Stimulated activated CD4-positive, alpha-beta T cell treated with anti-CD3 and anti-CD28 coated beads, TNF-alpha, amount 100 ng/mL, for 4 hours (primary cell): ENCODE measurements around the gene GATM.
"Not testable (repeated sequence)": the region's sequence is repeated elsewhere in the genome, so short reads cannot be mapped to it uniquely, and the experiment has no call there.

Experiments used
- DNase-seq, 3 experiments: peaks; one replicate each; pipeline ENCODE4 v3.0.0-alpha.2; 2020; ENCODE audit warnings: low read depth in 3 of 3

The GATM gene

DNA sequence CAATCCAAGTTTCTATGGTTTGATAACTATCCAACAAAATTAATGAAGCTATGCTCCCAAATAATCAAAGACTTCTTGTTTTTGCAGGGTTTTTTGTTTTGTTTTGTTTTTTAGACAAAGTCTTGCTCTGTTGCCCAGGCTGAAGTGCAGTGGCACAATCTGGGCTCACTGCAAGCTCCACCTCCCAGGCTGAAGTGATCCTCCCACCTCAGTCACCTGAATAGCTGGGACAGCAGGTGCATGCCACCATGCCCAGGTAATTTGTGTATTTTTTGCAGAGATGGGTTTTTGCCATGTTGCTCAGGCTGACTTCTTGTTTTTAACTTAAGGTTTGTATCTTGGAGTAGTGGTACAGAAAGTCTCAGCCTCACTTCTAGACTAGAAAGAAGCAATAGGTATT, 11.0 kb upstream of the GATM start:
- no peak for DNase-seq

DNA sequence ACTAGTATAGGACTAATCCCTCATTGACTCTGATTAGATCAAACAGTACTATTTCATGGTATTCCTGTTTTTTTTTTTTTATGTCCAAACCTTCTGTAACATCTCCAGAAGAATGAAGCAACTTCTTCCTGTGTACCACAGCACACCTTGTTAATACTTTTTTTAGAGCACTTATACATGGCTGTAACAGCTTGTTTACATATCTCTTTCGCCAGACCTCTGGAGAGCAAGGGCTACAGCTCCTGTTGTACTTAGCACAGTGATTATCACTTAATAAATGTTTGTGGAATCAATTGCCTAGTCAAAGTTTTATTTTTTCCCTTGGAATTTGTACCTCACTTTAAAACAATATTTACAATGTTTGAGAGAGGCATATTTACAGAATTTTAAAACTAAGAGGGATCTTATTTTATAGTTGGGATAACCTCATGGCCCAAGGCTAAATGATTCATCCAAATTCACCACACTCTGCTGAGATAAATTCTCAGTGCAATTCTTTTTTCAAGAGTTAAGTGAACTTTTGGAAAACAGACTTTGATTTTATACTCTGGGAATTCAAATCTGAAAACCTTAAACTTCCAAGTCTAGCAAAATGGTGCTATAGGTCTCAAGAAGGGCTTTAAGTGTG, 9.2 kb upstream of the GATM start:
- DNase-seq: no peak

DNA sequence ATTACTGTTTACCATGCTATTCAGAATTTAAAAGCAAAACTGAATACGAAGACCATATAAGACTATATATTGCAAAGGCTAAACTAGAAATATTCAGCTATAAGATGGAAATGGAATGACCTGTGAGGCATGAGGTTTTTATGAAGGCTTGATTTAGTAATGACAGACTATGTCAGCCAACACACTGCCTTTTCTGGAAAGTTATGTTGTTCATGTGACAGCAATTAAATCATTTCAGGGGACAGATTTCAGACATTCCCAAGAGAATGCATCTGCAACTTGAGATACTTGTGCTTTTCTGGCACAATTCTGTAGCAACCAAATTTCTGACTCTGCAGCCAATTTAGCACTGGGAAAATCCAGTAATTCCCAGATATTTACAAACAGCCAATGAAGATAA, 8.6 kb upstream of the GATM start:
- DNase-seq: no peak

DNA sequence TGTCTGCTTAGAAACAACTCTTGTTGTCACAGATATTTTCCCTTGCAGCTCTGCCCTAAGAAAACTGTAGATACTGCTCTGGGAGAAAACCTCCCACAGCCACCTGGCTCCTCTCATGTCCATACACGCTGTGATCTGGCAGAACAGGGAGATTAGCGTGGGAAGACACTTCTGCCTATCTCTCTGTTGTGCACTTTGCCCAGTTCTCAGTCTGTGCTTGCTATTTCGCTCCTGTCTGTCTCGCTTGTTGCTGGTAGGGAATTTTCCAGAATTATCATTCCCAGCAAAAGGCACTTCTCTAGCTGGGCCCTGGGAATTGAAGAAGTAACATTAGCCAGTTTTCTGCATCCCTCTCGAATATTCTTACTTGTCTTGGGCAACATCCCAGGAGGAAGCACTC, 8.1 kb upstream of the GATM start:
- no peak for DNase-seq

DNA sequence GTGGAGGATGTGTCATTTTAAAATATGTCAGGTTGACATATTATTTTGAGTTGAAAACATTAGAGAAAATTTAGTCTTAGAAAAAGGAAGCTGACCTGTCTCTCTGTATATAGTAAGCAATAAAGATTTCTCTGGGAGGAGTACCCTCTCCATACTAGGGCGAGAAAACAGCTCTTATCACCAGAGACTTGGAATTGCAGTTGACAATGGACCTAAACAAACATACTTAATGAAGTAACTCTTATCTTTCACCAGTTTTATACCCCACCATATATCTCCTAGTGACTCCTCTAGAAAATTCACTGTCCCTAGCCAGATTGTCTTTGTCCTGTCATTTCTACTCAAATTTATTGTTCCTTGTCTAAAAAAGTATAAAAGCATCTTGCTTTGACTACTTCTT, 7.2 kb upstream of the GATM start:
- no peak for DNase-seq

DNA sequence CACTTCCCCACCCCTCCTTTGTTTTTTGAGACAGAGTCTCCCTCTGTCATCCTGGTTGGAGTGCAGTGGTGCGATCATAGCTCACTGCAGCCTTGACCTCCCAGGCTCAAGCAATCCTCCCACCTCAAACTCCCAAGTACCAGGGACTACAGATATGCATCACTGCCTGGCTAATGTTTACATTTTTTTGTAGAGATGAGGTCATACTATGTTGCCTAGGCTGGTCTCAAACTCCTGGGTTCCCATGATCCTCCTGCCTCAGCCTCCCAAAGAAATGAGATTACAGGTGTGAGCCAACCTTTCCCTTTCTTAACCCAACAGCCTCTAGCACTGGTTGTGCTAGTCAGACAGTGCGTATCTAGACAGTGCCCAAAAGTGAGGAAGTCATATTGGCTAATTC, 6.4 kb upstream of the GATM start:
- DNase-seq: no peak

DNA sequence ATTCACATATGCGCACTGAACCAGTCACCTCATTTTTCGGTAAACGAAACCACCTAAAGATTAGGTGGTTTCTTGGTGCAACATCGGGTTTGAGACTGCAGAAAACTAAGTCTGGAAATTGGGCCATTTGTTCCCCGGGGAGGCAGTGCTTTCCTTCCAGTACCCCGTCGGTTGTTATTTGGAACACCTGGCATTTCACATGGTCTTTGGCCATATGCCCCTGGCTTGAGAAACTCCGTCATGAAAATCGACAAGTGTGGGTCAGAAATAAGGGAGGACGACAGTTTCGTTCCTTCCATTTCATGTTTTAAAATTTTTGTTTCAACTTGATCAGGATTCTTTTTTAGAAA, 544 bp upstream of the GATM start:
- DNase-seq: no peak

DNA sequence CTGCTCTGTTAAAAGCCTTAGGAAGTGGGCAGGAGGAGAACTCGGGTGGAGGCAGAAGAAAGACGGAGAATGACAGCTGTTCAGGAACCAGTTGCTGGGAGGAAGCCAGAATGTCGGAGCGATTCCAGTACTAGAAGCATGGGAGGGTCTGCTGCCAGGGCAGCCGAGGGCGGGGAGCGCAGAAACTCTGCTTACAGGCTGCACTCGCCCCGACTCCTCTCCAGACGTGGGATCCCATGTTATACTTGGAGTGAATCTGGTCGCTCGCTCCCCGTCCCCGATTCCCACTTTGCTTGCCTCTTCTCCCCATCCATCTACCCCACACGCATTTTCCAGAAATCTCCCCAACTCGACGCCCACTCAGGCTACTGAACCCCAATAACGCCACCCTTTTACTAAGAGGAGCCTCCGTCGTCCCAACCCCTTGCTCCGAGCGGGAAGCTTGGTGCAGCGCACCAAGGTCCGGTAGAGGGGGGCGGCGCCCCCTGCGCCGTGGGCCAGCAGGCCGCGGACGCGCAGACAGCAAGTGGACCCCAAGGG, 665 bp downstream of the GATM start:
- DNase-seq: no peak

DNA sequence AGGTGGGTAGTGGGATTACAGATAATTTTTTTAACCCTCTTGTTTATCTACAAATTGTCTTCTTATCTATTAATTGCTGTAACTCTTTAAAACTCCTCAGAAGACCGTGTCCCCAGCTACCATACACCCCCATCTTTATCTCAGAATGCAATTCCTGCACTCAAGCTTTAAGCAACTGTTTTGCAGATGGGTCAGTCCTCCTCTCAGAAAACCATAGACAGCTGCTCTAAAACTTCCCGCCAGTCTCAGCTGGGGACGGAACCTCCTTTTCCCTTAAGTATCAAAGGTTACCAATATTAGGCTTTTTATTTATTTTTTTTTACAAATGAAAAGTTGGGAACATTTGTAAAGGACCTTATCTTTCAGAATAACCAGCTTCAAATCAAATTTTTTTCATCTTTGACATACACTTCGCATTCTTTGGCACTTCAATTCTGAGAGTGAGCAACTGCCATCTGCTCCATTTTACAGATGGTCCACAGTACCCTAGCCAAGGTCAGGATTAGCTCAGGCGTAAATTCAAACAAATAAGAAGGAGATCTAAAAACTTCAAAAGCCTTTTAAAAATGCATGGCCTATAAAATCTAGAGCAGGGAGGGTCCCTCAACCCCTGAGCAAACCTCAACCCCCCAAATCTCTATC, 1.3 kb downstream of the GATM start:
- no peak for DNase-seq

DNA sequence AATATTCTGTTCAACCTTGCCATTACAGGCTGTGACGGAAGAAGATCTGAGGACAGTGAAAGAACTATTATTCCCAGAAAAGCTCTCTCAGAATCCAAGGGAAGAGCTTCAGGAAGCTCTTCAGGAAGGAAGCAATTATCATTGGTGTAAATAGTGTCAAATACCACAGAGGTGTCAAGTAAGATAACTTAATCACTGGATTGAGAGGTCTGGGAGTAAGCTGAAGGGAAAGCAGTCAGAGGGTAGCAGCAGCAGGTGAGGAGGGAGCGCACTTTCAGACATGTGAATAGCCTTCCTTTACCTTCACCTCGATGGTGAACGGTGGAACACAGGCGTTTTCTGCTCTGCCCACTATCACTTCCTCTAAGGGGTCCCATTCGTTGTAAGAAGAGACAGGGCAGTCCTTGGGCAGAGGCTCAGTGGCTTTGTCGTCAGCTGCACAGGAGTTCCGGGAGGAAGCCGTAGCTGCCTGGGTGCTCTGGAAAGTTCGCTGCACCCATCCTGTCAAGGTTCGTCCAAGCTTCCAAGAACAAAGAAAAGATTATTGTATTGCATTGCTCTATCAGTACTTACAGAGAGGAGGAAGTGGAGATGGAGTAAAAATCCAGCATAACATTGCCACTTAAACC, 1.9 kb downstream of the GATM start:
- no peak for DNase-seq

DNA sequence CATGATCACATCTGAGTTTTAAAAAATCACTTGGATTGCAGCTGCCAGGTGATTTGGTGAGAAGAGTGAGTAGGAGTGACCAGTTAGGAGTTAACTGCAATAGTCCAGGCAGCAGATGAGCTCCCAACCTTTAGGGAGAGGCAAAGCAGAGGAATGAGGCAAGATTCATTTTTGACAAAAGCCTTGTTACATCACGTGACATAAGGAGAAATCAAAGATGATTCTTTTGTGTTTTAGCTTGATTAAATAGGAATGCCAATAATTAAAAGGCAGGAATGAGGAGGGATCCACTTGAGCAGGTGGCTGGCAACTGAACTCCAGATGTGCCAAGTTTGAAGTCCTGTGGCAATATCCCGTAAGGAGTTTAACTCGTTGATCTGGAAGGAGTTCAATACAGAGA, 2.5 kb downstream of the GATM start:
- no peak for DNase-seq

DNA sequence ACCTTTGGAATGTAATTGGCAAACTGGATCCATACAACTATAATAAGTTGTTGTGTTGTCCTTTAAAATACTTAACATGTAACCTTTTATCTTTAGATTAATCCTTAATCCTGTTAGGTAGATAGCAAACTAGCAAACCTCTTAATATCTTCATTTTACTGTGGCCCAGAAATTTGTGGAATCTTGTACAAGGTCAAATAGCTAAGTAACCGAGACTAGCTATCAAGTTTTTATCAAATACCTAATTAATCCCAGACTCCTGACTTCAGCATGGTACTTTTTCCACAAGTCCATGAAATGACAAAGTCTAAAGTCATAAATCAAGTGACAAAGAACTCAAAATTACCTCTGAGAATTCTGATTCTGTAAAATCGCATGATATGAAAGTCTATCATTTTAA, 4.4 kb downstream of the GATM start:
- DNase-seq: no peak

DNA sequence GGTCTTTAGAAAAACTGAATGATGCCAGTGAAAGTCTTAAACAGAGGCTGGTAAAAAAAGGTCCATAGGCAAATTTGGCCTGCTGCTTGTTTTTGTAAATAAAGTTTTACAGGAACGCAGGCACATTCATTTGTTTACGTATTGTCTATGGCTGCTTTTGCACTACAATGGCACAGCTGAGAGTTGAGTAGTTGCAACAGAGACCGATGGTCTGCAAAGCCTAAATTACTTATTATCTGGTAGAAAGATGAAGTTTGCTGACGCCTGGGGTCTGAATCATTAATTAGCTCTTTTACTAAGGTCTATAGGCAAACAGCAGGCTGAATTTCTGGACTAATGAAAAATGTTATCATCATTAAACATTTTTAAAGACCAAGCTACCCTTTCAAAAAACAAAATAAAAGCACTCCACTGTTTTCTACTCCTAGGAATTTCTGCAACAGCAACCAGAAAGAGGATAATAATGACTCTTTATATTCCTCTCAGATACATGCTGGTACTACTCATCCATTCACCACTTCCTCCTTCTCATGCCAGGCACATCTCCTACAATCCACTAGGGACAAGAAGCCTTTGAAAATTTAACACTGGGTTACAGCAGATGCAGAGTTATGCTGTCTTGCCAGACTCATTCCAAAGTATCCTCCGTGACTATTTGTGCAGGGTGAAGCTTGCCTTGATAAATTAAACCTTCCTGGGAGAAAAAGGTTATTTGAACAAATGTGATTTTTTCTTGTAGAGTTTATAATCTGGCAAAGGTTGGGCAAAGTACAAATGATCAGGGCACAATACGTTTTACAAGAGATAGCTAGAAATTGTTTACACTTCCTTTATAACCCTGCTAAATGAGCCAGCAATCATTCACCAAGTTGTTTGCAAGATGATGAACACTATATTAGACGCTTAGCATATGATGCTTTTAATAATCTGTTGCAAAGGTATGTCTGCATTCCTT, 6.0 kb downstream of the GATM start:
- DNase-seq: no peak

DNA sequence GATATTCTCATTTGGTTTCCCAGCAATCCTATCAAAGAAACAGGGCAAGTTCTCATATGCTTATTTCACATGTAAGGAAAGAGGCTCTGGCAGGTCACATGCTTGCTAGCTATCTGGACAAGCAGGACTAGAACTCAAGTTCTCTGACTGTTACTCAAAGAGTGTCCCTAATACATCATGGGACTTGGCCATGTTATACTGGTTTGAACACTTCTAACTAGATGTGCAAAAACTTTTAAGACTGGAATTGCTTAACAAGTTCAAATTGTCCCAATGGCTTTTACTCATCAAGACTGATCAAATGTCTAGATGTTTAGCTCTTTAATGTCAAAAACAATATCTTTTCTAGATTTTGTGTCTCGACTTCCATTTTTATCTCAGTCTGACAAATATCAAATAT, 6.8 kb downstream of the GATM start:
- no peak for DNase-seq

DNA sequence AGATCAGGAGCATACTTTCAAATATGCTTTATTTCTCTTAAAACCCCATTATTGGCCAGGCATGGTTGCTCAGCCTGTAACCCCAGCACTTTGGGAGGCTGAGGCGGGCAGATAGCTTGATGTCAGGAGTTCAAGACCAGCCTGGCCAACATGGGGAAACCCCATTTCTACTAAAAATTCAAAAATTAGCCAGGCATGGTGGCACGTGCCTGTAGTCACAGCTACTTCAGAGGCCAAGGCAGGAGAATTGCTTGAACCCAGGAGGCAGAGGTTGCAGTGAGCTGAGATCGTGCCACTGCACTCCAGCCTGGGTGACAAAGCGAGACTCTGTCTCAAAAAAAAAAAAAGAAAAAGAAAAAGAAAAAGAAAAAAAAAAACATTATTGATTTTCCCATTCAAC, 8.3 kb downstream of the GATM start:
- DNase-seq: not testable (repeated sequence)

DNA sequence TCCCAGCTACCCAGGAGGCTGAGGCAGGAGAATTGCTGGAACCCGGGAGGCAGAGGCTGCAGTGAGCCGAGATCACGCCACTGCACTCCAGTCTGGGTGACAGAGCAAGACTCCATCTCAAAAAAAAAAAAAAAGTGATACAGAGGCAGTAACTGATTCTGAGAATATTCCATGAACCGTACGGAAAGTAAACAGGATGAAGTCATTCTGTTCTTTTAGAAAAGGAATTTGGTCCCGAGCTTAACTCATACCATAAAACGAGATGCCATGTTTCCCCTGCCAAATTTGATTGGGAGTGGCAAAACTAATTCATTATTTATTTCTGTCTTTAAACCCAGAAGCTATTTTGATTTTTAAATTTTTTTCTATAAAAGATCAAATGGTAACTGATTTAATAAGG, 11.1 kb downstream of the GATM start:
- not testable (repeated sequence) for DNase-seq

DNA sequence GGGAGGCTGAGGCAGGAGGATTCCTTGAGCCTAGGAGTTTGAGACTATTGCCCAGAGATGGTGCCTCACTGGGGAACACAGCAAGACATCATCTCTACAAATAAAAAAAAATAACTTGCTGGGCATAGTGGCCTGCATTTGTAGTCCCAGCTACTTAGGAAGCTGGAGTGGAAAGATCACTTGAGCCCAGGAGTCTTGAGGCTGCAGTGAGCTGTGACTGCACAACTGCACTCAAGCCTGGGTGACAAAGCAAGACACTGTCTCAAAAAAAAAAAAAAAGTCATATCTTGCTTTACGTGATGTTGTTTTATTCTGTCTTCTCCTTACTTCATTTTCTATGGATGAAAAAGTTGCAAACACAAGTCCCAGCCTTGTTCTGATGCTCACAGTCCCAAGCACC, 14.1 kb downstream of the GATM start:
- DNase-seq: no peak

DNA sequence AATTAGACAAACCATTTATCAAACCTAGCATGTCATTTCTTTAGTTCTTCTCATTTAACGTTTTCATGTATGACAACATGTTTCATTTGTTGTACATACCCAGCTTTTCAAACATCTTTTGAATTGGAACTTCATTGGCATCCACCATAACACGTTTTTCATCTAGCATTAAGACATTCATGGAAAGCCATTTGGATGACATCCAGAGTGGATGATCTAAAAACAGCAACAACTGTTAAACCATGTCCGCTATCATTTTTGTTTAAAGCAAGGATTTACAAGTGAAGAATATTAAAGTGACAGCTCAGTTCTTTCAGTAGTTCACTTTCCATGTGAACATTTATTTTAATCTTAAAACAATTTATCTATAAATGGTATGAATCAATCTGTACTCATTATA, 14.5 kb downstream of the GATM start:
- no peak for DNase-seq

DNA sequence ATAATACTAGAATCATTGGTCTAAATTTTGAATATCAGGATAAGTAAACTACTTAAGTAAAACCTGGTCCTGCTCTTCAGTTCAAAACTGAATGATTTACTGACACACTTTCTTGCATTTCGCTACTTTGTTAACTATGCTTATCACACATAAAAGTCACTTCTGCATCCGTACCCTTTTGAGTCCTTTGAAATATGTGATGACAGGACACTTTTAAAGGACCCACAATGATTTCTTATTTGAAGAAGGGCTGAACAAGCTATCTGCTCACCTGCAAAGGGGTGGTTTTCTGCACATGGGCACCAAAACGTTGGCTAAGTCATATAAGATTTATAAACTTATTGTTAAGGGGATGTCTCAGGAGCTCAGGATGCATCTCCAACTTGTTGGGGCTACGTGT, 15.0 kb downstream of the GATM start:
- DNase-seq: no peak

DNA sequence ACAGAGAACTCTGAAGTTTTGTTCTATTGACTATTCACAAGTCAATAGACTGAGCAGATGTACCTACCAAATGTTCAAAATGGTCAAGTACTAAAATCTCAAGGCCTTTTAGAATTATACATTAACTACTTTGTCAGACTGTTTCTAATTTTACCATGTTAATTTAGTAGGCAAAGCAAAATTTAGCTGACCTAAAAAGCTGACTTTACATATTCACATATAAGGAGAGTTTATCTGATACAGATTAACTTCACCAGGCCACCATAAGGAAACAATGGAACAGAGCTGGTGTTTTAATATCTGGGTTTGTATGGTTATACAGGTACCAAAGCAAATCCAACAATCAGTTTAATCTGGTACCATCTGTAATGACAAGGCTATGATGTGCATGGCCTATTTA, 15.9 kb downstream of the GATM start:
- no peak for DNase-seq

DNA sequence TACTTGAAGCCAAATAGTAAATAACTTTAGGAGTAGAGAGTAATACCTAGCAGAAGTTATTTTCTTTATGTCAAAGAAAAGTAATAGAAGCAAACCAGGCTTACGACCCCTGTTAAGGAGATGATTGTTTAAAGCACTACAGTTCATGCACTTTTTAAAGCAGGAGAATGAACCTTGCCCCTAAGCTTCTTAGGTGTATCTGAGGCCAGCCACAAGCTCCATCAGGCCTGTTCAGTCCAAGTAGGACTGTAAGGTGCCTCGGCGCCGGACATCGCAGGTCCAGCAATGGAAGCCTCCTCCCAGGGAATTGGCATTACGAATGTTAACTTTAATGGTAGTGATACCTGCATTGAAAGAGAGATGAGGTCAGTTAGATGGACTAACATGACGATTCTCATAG, 16.5 kb downstream of the GATM start:
- DNase-seq: no peak

DNA sequence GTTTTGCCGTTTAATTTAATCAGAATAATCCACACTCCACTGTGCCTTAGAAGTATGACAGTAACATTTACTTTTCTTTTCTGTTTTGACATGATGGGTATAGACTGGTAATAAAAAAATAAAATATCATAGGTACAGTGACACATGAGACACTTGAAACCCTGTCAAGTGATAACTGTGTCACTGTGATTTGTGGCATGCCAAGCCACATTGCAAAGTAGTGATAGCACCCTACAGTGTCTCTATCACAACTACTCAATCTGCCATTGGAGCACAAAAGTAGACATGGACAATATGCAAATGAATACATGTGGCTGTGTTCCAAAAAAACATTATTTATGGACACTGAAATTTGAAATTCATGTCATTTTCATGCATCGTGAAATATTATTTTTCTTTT, 22.5 kb downstream of the GATM start:
- no peak for DNase-seq
